ENCODE data around the gene ZNF470. TPM values are rescaled to one million over a fixed set of nuclear protein-coding genes. Genes with fewer than 3 reads are reported as not detected.

ZNF470 gene
- 2.6 and 3.9 TPM in 2 replicates for total RNA-seq

- TF ChIP-seq, protein P1, sequence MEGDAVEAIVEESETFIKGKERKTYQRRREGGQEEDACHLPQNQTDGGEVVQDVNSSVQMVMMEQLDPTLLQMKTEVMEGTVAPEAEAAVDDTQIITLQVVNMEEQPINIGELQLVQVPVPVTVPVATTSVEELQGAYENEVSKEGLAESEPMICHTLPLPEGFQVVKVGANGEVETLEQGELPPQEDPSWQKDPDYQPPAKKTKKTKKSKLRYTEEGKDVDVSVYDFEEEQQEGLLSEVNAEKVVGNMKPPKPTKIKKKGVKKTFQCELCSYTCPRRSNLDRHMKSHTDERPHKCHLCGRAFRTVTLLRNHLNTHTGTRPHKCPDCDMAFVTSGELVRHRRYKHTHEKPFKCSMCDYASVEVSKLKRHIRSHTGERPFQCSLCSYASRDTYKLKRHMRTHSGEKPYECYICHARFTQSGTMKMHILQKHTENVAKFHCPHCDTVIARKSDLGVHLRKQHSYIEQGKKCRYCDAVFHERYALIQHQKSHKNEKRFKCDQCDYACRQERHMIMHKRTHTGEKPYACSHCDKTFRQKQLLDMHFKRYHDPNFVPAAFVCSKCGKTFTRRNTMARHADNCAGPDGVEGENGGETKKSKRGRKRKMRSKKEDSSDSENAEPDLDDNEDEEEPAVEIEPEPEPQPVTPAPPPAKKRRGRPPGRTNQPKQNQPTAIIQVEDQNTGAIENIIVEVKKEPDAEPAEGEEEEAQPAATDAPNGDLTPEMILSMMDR (IDR thresholded peaks at IDR 0.05; ENCODE audit: insufficient read depth, low read depth, low read length): no peak
- DNase-seq (ENCODE audit: low read depth): peak; percentile 91
- H3K4me3 ChIP-seq (ENCODE audit: low read depth, low read length): peak within 1 kb of the TSS; percentile 98
These were observed at the start of gene ZNF470 for GRCh38 chr19:56567274-56568120. Gene ZNF470, plus strand, starts transcription at chr19:56567468. Its CDS starts 2,844 bp downstream, at chr19:56570312.

DNA sequence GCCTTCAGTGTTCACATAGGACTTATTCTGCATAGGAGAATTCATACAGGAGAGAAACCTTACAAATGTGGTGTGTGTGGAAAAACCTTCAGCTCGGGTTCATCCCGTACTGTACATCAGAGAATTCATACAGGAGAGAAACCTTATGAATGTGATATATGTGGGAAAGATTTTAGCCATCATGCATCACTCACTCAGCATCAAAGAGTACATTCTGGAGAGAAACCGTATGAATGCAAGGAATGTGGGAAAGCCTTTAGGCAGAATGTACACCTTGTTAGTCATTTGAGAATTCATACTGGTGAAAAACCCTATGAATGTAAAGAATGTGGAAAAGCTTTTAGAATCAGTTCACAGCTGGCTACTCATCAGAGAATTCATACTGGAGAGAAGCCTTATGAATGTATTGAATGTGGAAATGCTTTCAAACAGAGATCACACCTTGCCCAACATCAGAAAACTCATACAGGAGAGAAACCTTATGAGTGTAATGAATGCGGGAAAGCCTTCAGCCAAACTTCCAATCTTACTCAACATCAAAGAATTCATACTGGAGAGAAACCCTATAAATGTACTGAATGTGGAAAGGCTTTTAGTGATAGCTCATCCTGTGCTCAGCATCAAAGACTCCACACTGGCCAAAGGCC, 41.9 kb upstream of the ZNF470 start:
- no peak for DNase-seq (ENCODE audit: low read depth)
- H3K4me3 ChIP-seq (ENCODE audit: low read depth, low read length): no peak overlapping the region
- TF ChIP-seq, protein P1 (IDR thresholded peaks at IDR 0.05; ENCODE audit: insufficient read depth, low read depth, low read length): no peak

GRCh38 chr19:56537442-56537841, 29.8 kb upstream of the ZNF470 start:
- no peak overlapping the region for H3K4me3 ChIP-seq (ENCODE audit: low read depth, low read length)
- no peak for DNase-seq (ENCODE audit: low read depth)
- TF ChIP-seq, protein P1 (IDR thresholded peaks at IDR 0.05; ENCODE audit: insufficient read depth, low read depth, low read length): no peak

DNA sequence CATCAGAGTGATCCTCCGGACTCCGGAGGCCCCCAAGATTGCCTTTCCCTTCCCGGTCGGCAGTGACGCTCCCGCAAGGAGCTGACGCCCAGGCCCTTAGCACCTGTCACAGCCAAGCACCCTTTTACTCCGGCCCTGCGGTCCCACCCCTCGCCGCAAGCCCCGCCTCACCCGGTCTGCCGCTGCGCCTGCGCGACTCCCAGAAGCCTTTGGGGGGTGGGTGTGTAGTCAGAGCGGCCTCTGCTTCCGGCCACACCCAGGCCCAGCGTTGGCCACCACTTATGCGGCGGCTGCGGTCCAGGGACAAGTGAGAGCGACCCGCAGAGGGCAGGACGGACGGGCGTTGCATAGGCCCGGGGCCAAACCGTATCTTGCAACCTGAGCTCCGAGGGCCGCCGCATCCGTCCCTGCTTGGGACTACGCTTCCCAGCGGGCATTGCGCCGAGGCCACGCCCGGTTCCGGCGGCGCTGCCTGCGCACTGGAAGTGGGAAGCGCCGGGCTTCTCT, 29.0 kb upstream of the ZNF470 start:
- TF ChIP-seq, protein P1 (IDR thresholded peaks at IDR 0.05; ENCODE audit: insufficient read depth, low read depth, low read length): no peak
- peak overlapping the region; percentile 82 for H3K4me3 ChIP-seq (ENCODE audit: low read depth, low read length)
- peak; percentile 88 for DNase-seq (ENCODE audit: low read depth)

DNA sequence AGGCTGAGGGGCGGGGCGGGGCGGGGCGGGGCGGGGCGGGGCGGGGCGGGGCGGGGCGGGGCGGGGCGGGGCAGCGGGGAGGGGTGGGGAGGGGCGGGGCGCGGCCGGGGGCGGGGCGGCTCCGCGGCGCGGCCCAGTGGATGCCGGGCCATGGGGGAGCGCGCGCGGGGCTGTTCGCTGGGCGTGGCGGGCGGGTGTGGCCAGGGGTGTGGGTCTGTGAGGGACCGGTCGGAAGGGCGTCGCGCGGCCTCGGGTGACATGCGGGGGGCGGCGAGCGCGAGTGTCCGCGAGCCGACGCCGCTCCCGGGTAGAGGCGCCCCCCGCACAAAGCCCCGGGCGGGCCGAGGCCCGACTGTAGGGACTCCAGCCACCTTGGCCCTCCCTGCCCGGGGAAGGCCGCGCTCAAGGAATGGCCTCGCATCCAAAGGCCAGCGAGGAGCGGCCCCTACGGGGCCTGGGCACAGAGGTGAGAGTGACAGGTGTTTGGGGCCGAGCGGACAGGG, 28.5 kb upstream of the ZNF470 start, which contains the start of gene ZFP28:
TSS of gene ZFP28 (plus strand) at position 188 of the 503 bp plus-strand sequence. CDS start at position 259, 71 bp downstream.
- TF ChIP-seq, protein P1 (IDR thresholded peaks at IDR 0.05; ENCODE audit: insufficient read depth, low read depth, low read length): no peak
- H3K4me3 ChIP-seq (ENCODE audit: low read depth, low read length): peak within 1 kb of the TSS; percentile 82
- DNase-seq (ENCODE audit: low read depth): no peak

GRCh38 chr19:56543776-56544175, 23.5 kb upstream of the ZNF470 start:
- no peak overlapping the region for H3K4me3 ChIP-seq (ENCODE audit: low read depth, low read length)
- no peak for DNase-seq (ENCODE audit: low read depth)
- TF ChIP-seq, protein P1 (IDR thresholded peaks at IDR 0.05; ENCODE audit: insufficient read depth, low read depth, low read length): no peak
